ENCODE data around the gene ZDHHC1. TPM values are rescaled to one million over a fixed set of nuclear protein-coding genes. Genes with fewer than 3 reads are reported as not detected.
"Not testable (repeated sequence)": the region's sequence is repeated elsewhere in the genome, so short reads cannot be mapped to it uniquely, and the experiment has no call there.

ZDHHC1 gene
- total RNA-seq, 1 donor from 2014 or later, result 23.7 TPM

DNA sequence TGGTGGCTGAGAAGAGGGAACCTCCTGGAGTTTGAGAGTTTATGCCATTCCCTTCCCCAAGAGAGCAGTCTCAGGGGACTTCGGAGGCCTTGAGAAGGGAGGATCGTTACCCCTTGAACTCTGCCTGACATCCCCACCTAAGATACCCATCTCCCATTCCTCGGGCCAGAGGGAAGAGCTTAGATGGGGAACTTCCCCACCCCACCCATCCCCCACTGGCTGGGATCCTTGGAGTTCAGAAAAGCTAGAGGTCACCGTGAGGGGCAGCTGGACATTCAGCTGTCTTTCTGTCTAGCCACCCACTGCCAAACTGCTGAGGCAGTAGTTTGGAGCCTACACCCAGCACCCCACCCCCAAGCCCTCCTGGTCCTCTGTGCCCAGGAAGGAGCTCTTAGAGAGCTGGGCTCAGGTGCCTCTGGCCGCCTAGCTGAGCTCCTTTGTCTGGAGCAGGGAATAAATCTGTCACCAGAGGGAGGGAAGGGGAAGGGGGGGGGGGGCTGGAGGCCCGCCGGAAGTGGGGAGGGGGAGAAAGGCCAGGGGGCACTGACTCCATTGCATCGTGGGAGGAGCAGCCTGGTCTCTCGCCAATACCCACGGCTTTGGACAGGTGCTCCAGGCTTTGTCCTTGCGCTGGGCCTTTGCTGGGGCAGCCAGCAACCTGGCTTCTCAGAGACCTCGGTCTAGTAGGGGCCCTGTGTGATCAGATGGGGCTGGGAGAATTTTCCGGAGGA, 15.7 kb upstream of the ZDHHC1 start:
- no peak for DNase-seq (ENCODE audit: extremely low read depth, low read depth, low spot score)

GRCh38 chr16:67430977-67431774, 14.9 kb upstream of the ZDHHC1 start, which contains the start of gene HSD11B2:
Gene HSD11B2, plus strand, starts transcription at chr16:67431121. Its CDS starts 128 bp downstream, at chr16:67431249.
- no peak for DNase-seq (ENCODE audit: extremely low read depth, low read depth, low spot score)

- DNase-seq (ENCODE audit: extremely low read depth, low read depth, low spot score), result no peak
These were observed 14.3 kb upstream of the ZDHHC1 start for GRCh38 chr16:67430504-67430976.

DNA sequence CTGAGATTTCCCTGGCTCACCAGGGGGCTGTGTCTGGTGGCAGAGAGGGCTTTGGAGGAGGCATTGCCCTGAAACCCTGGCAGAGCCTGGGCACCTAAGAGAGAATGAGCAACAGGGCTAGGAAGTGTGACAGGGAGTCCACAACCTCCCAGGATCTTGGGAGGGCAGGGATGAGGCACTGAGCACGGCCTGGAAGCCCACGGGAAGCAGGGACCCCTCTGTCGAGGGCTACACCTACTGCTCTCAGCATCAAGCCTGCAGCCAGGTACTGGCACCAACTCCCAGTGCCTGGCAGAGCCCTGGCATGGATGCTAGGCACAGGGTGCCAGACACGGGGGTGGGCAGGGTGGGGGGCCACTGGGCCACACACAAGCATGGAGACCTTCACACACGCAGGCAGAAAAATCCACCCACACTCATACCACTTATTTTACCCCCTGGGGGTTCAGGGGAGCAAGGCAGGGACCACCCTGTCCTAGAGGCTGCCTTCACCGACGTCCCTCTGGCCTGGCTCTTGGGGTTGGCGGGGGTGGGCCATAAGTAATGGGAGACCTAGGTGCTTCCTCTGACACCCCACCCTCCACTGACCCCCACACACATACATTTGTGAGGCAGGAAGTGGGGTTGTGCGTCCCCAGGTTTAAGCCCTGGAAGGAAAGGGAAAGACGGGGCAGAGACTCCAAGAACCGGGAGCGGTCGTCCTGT, 13.7 kb upstream of the ZDHHC1 start:
- no peak for DNase-seq (ENCODE audit: extremely low read depth, low read depth, low spot score)

DNA sequence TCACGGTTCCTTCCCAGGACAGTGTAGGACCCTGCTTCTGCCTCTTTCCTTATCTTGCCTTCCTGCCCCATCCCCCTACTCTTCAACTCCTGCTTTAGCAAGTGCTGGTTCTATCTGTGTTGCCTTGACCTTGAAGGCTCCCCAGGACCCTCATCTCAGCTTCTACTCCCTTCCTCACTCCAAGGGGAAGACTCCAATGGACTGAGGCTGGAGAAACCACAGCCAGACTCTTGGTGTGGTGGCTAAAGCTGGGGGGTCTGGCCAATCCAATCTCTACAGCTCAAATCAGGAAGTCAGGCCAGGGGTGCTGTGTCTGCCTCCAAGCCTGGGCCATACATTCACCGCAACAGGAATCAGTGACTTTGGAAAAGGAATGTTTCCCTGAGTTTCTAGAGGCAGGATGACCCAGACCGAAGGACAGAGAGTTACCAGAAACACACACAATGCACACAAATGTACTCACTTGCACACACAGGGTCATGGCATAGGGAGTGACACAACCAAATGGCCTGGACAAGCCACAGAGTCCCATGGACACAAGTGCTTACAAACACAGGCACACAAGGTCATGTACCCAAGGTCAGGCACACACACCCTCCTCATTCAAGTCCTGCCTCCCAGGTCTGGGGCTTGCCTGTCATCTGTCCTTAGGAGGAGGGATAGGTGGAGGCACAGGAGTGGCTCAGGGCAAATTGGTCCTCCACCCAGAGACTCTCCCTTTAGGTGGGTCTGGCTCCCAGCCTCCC, 12.9 kb upstream of the ZDHHC1 start:
- no peak for DNase-seq (ENCODE audit: extremely low read depth, low read depth, low spot score)

DNA sequence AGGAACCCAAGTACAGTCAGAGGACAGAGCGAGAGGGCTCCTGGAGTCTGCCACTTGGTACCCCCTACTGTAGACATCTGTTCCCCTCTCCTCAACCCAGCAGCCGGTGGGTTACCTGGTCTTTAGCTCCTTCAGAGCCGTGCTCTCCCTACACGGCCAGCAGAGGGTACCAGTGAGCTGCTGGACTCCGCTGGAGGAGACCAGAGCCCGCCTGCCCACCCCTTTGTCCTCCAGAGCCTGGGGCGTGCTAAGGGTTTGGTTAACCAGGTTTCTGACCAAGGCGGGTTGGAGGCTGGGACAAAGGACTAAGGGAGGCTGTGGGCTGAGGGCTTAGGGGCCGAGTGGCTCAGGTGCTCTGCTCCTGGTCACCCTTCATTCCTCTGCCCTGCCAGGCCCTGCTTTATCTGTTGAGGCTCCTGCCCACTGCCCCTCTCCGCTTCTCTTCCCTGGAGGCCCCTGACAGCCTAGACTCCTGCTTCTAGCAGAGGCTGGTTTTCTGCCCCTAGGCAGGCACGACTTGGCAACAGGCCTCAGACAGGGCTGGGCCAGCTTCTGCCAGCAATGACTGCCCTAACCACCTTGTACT, 12.0 kb upstream of the ZDHHC1 start:
- DNase-seq (ENCODE audit: extremely low read depth, low read depth, low spot score), result no peak

DNA sequence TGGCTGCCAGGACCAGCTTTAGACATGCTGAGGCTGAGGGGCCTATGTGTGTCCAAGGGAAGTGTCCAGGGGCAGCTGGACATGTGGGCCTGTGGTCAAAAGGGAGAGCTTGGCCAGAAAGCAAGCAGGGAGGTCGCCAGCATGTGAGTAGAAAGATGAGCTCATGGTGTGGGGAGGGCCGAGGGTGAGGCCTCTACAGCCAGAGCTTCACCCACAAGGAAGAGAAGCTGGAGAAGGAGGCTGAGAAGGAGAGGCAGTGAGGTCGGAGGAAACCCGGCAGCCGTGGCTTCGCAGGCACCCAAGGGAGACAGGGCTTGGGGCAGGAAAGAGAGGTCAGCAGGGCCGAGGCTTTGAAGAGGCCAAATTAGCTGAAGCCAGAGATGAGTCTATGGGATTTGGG, 10.7 kb upstream of the ZDHHC1 start:
- DNase-seq (ENCODE audit: extremely low read depth, low read depth, low spot score), result no peak

- DNase-seq (ENCODE audit: extremely low read depth, low read depth, low spot score), result no peak
These were observed 9.7 kb upstream of the ZDHHC1 start for GRCh38 chr16:67426022-67426421.

GRCh38 chr16:67425580-67425979, 9.3 kb upstream of the ZDHHC1 start:
- DNase-seq (ENCODE audit: extremely low read depth, low read depth, low spot score), result no peak

GRCh38 chr16:67425061-67425460, 8.8 kb upstream of the ZDHHC1 start:
- DNase-seq (ENCODE audit: extremely low read depth, low read depth, low spot score), result no peak

DNA sequence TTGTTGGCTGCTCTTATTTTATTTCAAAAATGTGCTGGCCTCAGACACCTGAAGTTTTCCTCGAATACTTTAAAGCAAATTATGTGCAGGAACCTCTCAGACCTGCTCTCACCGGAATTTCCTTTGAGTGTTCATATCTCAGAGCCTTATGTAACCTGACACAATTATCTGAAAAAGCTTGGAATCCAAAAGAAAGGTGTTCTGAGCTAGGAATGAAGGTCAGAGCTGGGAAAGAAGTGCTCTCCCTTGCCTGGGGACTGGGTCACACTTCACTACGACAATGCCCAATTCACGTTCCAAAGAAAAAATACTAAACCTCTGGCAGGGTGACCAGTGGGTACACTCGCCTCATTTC, 8.0 kb upstream of the ZDHHC1 start:
- no peak for DNase-seq (ENCODE audit: extremely low read depth, low read depth, low spot score)

DNA sequence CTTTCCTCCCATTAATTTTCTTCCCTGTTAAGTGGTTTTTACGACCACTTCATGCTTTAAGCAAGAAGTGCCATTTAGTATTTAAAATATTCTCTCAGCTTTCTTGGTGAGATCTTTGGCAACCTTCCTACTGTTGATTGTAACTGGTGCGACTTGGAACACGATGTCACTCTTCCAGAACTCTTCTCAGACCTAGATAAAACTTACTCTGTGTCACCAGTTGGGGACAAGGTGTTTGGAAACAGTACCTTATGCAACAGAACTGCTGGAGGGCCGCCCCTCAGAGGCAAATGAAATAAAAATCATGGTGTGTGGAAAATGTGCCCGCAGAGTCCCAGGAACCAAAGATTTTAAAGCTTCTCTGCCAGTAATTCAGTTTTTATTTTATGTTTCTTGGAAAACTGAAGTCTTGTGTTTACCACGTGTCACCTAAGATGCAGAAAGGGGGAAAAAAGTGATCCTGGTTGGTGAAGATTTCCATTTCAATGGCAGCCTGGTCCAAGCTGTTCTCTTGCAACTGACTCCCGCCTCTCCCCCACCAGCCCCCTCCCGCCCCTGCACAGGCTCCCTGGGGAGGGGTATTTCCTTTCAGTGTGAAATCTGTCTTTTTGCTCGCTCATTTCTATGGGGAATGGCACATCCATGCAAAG, 7.5 kb upstream of the ZDHHC1 start:
- DNase-seq (ENCODE audit: extremely low read depth, low read depth, low spot score), result no peak

DNA sequence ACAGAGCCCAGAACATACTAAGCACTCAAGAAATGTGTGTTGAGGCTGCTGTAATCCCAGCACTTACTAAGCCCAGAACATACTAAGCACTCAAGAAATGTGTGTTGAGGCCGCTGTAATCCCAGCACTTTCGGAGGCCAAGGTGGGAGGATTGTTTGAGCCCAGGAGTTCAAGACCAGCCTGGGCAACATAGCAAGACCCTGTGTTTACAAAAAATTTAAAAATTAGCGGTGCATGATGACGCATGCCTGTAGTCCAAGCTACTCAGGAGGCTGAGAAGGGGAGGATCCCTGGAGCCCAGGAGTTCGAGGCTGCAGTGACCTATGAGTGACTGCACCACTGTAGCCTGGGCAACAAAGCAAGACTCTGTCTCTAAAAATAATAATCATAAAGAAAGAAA, 6.7 kb upstream of the ZDHHC1 start:
- no peak for DNase-seq (ENCODE audit: extremely low read depth, low read depth, low spot score)

DNA sequence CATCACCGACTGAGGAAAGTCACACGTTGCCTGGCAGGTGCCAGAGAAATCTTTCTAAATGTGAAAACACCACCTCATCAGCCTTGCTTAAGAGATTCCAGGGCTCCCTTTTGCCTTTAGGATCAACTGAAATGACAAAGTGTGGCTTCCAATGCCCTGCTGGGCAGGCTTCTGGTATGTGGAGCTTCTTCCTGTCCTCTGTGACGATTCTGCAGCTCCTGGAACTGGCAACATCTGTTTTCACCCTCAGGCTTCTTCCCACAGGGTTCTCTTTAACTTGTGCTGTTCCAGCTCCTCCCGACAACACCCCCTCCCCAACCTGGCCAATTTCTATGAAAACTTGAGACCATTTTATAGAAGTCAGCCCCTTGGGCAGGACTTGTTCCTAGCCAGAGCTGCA, 4.8 kb upstream of the ZDHHC1 start:
- DNase-seq (ENCODE audit: extremely low read depth, low read depth, low spot score), result no peak

GRCh38 chr16:67419931-67420330, 3.7 kb upstream of the ZDHHC1 start:
- no peak for DNase-seq (ENCODE audit: extremely low read depth, low read depth, low spot score)

DNA sequence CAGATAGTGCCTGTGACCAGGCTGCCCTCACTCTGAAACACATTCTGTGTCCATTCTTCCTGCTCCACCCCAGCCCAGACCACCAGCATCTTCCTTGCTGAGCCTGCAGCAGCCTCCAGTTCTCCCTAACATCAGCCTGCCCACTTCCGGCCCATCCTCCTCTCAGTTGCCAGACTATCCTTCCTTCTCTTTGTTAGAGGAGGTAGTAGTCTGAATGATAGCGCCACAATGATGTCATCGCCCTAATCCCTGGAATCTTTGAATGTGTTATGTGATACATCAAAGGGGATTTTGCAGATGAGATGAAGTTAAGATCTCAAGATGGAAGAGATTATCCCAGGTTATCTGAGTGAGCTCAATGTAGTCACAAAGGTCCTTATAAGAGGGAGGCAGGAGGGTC, 3.2 kb upstream of the ZDHHC1 start:
- DNase-seq (ENCODE audit: extremely low read depth, low read depth, low spot score), result no peak

- DNase-seq (ENCODE audit: extremely low read depth, low read depth, low spot score), result no peak
These were observed 1.2 kb upstream of the ZDHHC1 start for GRCh38 chr16:67417333-67418061.

DNA sequence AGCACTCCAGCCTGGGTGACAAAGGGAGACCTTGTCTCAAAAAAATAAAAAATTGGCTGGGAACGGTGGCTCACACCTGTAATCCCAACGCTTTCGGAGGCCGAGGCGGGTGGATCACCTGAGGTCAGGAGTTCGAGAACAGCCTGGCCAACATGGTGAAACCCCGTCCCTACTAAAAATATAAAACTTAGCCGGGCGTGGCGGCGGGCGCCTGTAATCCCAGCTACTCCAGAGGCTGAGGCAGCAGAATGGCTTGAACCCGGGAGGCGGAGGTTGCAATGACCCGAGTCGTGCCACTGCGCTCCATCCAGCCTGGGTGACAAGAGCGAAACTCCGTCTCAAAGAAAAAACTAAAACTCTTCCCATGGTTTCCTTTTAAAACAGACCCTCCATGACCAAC, 856 bp downstream of the ZDHHC1 start:
- DNase-seq (ENCODE audit: extremely low read depth, low read depth, low spot score), result not testable (repeated sequence)
